GM18498 (cell line): ENCODE measurements around the gene CCDC74B.
"Not testable (repeated sequence)": the region's sequence is repeated elsewhere in the genome, so short reads cannot be mapped to it uniquely, and the experiment has no call there.

Experiments
- ATAC-seq: cut with Tn5 transposase; IDR thresholded peaks from one replicate; pipeline ENCODE4 v1.9.1; 2021; ENCODE audit warnings: mild to moderate bottlenecking, moderate library complexity; ENCODE audit not compliant: unreplicated experiment

CCDC74B gene

DNA sequence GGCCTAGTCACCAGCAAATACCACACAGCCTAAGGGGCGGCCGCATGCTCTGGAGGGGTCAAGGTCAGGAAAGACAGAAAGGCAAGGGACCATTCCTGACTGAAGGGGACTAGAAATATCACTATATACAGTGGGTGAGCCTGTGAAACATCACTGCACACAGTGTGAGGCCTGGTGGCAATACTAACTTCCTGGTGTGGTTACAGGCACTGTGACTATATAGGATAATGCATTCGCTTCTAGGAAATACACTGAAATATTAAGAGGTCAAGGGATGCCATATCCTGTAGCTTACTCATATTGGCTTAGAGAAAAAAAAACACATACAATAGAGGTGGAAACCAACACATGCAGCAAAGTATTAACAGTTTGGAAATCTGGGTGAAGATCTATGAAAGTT is 24.3 kb upstream of the CCDC74B start:
- not testable (repeated sequence) for ATAC-seq

- ATAC-seq = not testable (repeated sequence)
Observed at GRCh38 chr2:130166611-130167010, 21.7 kb upstream of the CCDC74B start.

DNA sequence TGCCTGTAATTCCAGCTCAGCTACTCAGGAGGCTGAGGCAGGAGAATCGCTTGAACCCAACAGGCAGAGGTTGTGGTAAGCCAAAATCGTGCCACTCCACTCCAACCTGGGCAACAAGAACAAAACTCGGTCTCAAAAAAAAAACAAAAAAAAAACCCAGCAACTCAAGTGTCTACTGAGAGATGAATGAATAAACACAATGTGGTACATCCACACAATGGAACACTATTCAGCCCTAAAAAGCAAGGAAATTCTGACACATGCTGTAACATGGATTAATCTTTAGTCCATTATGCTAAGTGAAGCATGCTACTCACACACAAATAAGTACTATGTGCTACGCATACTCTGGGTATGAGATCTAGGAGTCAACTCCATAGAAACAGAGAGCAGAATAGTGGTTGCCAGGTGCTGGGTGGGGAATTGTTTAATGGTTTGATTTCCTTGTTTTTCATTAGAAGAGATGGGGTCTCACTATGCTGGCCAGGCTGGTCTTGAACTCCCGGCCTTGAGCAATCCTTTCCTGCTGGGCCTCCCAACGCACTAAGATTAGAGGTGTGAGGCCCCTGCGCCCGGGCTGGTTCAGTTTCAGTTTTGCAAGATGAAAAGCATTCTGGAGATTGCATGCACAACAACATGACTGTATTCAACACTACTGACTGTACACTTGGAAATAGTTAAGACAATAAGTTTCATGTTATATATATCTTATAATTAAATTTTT is 20.5 kb upstream of the CCDC74B start:
- no peak for ATAC-seq

DNA sequence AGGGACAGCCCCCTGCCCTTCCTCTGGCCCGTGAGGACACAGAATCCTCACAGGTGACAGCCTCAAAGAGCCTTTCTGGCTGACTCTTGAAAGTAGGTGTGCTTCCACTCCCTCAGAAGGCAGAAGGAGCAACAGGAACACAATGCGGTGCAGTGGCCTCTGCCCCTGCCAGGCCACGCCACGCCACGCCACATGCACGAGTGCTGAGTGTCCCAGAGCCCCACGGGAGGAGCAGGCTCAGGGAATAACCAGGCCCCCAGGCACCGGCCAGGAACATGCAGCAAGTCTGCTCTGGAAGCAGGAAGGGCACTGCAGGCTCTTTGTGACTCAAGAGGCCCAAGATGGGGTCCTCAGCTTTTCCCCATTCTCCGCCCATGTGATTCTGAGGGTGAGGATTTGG is 18.1 kb upstream of the CCDC74B start:
- no peak for ATAC-seq

- ATAC-seq = not testable (repeated sequence)
Observed at GRCh38 chr2:130162486-130162885, 17.6 kb upstream of the CCDC74B start.

GRCh38 chr2:130160838-130161705 is 16.2 kb upstream of the CCDC74B start:
- ATAC-seq = not testable (repeated sequence)

DNA sequence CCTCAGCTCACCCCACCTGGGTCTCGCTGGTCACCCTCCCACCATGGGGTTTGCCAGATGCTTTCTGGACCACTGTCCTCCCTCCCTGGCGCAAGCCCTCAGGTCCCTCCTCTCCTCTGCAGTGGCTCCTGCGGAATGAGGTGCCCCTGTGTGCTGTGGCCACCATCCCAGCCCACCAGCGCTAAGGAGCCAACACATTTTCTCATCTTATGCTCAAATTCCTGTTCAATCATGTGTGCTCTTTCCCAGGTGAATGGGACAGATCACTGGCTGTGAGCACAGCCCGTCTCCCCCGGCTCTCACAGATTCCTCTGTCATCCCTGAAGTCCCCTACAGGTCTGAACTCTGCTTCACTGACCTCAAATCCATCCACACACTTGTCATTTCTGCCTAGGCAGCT is 15.2 kb upstream of the CCDC74B start:
- ATAC-seq = no peak

- ATAC-seq = not testable (repeated sequence)
Observed at GRCh38 chr2:130159376-130159775, 14.5 kb upstream of the CCDC74B start.

GRCh38 chr2:130158631-130159030 is 13.7 kb upstream of the CCDC74B start:
- ATAC-seq = no peak

DNA sequence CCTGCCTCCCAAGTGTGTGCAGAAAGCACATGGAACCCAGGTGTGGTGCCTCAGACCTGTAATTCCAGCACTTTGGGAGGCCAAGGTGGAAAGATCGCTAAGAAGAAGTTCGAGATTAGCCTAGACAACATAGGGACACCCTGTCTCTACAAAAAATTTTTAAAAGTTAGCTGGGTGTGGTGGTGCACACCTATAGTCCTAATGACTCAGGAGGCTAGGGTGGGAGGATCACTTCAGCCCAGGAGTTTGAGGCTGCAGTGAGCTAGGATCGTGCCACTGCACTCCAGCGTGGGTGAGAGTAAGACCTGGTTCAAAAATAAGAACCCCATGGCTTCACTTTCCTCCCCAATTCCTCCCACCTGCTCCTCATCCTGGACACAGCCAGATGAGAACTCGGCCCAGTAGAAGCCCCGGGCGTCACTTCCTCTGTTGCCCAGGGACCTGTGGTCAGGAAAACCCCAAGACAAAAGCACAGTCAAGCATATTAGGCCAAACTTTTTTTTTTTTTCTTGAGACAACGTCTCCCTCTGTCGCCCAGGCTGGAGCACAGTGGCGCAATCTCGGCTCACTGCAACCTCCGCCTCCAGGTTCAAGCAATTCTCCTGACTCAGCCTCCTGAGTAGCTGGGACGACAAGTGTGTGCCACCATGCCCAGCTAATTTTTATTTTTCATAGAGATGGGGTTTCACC is 13.1 kb upstream of the CCDC74B start:
- ATAC-seq = peak; percentile 78

DNA sequence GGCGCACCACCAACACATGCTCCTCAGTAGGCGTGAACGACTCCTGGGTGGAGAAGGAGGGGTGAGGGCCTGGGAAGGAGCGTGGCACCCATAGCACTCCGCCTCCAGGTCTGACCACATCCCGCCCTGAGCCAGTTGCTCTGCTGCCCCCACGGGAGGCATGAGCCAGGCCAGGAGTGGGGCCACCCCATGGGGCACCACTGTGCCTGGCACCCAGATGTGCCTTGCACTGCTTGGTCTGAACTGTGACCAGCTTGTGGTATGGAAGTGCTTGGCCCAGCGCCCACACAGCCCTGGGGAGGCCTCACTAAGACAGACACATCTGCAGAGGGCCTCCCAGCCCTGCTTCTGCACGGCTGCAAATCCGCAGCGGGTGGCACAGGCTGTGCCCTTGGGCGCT is 12.4 kb upstream of the CCDC74B start:
- ATAC-seq = peak; percentile 51

- no peak for ATAC-seq
Observed at GRCh38 chr2:130156624-130157004, 11.7 kb upstream of the CCDC74B start.

DNA sequence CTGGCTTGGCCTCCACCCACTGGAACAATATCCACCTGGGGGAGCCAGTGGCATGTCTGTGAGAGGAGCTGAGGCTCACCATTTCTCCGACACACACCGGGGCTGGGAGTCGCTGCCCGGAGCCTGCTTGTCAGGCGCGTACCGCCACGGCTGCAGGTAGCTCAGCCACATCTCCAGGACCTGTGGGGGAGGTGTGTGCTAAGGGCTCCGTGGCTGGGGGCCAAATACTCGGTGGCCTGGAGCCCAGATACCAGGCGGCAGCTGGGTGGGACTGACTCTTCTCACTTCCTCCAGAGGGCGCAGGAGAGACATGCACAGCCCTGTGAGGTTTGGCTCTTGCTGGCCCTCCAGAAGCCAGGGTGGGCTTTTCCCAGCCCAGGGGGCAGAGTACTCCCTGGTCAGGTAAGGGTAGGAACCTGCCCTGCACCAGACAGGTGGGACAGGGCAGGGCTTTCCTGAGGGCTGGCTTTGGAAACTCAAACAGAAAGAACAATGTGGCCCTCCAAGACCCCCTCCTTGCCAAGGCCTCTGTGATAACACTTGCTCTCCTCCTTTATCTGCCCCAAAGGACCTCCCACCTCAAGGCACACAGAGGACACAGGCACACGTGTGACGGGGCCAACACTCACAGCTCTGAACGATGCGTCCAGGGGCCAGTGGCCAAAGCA is 11.2 kb upstream of the CCDC74B start:
- not testable (repeated sequence) for ATAC-seq

DNA sequence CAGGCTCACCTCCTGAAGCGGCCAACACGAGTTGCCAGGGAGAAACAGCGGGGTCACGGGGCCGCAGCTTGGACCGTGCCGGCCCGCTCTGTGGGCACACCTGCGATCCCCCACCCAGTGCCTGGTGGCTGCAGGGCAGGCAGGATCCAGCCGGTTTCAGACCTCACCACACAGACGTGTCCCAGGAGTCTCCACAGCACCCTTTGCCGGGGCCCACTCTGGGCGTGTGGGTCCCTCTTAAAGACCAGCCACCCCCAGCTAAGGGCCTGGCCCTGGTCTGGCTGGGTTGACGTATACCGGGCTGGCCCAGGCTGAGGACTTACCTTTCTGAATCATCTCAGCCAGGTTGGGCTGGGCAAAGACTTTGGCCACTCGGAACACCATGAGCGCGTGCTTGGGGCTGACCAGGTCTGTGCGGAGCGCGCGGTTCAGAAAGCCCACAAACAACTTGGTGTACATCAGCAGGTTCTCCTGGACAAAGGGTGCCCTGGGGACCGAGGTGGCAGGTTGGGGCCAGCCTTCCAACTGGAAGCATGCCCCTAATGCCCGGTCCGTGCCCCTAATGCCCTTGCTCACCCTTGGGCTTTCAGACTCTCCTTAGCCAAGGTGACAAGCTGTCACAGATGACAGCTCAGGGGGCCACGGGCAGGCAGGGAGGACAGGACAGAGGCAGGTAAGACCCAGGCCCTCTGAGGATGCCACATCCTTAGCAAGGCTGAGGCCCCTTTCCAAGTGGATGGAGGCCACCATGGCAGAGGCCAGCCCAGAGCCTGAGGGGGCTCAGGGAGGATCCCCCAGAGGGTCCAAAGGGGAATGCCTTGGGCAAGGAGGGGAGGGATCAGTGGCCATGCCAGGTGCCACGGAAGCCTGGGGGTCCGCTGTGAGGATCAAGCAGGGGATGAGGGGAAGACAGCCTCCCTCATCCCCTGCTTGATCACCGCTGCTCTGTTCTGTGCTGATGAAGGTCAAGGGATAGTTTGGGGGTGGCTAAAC is 10.2 kb upstream of the CCDC74B start:
- ATAC-seq = no peak

DNA sequence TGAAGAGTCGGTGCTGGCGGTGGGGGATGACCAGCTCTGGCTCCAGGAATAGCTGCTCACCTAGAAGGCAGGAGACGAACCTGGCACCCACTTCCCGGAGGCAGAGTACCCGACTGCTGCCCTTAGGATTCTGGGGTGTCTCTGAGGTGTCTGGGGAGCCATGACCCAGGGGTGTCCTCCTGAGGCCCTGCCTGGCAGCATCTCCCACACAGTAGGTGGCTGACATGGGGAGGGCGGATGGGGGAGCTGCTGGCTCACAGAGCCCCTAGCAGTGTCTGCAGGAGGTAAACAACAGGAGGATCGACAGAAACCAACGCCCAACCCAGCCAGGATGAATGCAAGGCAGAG is 9.5 kb upstream of the CCDC74B start:
- ATAC-seq = not testable (repeated sequence)

- ATAC-seq = not testable (repeated sequence)
Observed at GRCh38 chr2:130153721-130154422, 9.0 kb upstream of the CCDC74B start.

DNA sequence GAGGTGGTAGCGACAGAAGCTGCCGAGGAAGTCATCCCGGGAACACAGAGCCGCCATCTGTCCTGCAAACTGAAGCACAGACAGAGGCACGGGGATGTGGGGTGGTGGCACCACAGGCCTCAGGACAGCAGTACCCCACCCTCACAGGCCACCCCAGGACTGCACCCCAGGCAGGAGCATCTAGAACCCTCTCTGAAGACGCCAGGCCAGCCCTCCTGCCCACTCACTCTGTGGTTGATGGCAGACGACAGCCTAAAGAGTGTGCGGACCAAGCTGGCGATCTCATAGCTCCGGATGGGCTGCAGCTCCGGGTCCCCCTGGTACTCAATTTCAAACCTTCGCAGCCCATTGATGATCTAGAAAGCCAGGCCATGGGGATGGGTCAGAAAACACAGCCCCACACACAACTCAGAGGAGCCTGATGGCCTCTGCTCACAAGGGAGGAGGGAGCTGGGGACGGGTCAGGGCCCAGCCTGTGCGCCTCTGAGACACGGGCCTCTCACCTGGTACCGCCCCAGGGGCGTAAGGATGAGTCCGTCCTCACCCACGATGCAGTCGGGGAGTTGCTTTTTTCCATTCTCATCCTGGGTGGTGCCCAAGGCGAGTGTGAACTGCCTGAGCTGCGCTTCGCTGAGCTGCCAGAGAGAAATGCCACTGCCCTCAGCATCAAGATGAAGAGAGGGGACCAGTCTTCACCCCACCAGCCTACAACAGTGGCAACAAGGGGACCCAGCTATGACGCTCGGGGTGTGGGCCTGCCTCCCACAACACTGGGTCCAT is 8.1 kb upstream of the CCDC74B start:
- ATAC-seq = no peak

DNA sequence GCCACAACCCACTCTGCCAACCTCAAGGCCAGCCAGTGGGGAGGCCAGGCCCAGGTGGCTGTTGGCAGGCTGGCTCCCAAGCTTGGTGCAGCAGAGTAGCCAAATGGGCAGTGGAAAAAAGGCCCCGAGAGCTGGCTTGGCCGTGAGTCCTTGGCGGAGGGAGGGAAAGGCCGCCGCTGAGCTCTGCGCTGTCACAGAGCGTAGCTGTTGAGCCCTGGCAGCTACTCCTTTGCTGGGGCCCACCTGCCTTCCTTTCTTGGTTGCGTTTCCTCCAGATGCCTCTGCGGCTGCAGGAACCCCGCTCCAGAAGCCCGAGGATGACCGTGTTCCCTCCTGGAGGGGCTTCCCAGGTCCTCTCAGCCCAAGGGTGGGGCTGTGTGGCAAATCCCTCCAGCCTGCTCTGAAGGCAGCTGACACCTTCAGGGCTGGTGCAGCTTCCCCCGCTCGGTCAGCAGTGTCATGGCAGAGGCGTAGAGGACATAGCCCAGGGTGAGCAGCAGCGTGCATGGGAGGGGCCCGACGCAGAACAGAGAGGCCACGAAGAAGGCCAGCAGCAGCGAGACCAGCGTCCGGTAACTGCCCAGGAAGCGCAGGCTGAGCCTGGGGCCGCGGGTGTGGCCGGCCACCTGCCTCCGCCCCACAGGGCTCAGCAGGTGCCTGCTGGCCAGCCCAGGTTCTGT is 7.4 kb upstream of the CCDC74B start:
- not testable (repeated sequence) for ATAC-seq
